Spleen (tissue), 7 donors: ENCODE measurements around the gene CRYAB.

Source experiments
- POLR2A ChIP-seq, 3 donors: fragments of 450-650 bp; IDR thresholded peaks; one replicate each; pipeline ENCODE4 v1.5.1; 2017; ENCODE audit warnings: antibody characterized with exemption in 3 of 3, mild to moderate bottlenecking in 1 of 3
- POLR2AphosphoS5 ChIP-seq, 3 donors: sonication (generic); formaldehyde crosslinking; IDR thresholded peaks; one replicate each; pipeline ENCODE4 v1.5.1; 2017; ENCODE audit warnings: antibody characterized with exemption in 3 of 3
- TF ChIP-seq, protein P1 (sequence below), 11 experiments: fragments of 200-600 bp in 7 of 11; fragments of 450-650 bp in 4 of 11; sonication (generic) in 4 of 11; IDR thresholded peaks in 8 of 11; conservative IDR thresholded peaks in 3 of 11; 1 replicate in 7 of 11; 2 replicates in 4 of 11; pipeline versions ENCODE4 v1.4.0 to v1.8.0; 2016 to 2021; ENCODE audit warnings: antibody characterized with exemption in 11 of 11, inconsistent platforms in 4 of 11, mild to moderate bottlenecking in 1 of 11
- donor health status: DM: no; HTN: no; CAD: no; lungs with moderate emphysema.
- donor health status: DM: no; HTN: no; CAD: no.
- donor health status: DM: no; HTN: no; CAD: no.

- TF ChIP-seq POLR2A (IDR thresholded peaks at IDR 0.05) (no peak), POLR2AphosphoS5 (IDR thresholded peaks at IDR 0.05) (no peak)
- TF ChIP-seq, protein P1, sequence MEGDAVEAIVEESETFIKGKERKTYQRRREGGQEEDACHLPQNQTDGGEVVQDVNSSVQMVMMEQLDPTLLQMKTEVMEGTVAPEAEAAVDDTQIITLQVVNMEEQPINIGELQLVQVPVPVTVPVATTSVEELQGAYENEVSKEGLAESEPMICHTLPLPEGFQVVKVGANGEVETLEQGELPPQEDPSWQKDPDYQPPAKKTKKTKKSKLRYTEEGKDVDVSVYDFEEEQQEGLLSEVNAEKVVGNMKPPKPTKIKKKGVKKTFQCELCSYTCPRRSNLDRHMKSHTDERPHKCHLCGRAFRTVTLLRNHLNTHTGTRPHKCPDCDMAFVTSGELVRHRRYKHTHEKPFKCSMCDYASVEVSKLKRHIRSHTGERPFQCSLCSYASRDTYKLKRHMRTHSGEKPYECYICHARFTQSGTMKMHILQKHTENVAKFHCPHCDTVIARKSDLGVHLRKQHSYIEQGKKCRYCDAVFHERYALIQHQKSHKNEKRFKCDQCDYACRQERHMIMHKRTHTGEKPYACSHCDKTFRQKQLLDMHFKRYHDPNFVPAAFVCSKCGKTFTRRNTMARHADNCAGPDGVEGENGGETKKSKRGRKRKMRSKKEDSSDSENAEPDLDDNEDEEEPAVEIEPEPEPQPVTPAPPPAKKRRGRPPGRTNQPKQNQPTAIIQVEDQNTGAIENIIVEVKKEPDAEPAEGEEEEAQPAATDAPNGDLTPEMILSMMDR (IDR thresholded peaks at IDR 0.05 in 8 of 11, conservative IDR thresholded peaks at IDR 0.05 in 3 of 11), result no peak
Observed at GRCh38 chr11:111917312-111917711, 5.7 kb upstream of the CRYAB start.
